Measurements from ENCODE around the gene NELFCD.
"Not testable (repeated sequence)": the region's sequence is repeated elsewhere in the genome, so short reads cannot be mapped to it uniquely, and the experiment has no call there.

NELFCD gene

DNA sequence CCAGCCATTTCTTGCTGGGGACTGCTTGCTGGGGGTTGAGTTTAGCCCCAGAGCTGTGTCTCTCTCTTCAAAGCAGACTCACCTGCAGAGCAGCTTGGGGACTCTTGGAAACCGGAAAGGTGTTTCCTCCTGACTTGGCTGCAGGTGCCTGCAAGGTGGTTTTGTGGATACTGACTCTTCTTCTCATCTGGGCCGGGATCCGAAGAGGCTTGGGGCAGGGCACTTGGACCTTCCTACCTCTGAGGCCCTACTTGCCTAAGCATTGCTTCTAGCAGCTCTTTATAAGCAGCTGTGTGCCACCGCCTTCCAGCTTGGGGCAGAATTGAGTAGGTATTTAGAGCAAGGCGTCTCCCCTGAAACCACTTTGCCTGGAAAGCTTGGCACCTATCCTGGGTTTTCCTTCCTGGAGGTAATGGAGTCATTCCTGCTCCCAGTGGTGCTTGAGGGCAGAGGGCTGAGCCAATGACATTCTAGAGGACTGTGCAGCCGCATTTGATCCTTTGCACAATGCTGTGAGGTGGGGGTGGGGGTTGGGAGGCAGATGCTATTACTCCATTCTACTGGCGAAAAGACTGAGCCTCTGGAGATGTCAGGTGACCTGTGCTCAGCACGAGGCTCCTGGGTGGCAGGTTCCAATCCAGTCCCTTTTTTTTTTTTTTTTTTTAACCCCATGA is 29.4 kb downstream of the NELFCD start:
- no peak for DNase-seq (ENCODE audit: low read depth)

DNA sequence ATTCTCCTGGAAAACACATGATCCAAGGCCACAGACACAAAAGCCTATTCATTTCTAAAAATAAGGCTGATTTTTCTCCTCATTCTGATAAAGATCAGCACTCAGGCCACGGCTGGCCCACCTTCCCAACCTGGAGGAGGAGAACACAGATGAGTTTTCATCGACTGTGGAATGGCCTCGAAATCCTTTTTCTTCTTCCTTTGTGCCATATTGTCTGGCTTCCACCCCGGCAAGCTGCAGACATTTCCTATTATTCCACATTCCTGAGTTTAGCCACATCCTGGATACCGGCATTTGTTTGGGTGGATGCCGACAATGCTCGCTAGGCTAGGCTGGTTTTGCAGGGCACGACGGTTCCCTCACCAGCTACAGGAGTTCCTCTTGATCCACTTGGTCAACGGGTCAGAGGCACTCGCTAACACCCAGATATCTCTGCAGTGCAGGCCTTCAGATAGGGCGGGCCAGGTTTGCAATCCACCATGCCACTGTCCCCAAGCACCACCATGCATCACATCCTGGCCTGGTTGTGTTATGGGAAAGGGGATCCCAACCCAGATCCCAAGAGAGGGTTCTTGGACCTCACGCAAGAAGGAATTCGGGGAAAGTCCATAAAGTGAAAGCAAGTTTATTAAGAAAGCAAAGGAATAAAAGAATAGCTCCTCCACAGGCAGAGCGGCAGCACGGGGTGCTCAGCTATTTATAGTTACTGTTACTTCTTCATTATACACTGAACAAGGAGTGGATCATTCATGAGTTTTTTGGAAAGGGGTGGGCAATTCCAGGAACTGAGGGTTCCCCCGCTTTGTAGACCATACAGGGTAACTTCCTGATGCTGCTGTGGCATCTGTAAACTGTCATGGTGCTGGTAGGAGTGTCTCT is 30.2 kb downstream of the NELFCD start:
- DNase-seq (ENCODE audit: low read depth): no peak

DNA sequence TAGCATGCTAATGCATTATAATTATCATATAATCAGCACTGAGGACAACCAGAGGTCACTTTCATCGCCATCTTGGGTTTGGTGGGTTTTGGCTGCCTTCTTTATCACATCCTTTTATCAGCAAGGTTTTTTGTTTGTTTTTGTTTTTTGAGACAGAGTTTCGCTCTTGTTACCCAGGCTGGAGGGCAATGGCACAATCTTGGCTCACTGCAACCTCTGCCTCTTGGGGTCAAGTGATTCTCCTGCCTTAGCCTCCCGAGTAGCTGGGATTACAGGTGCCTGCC is 30.8 kb downstream of the NELFCD start:
- not testable (repeated sequence) for DNase-seq (ENCODE audit: low read depth)

DNA sequence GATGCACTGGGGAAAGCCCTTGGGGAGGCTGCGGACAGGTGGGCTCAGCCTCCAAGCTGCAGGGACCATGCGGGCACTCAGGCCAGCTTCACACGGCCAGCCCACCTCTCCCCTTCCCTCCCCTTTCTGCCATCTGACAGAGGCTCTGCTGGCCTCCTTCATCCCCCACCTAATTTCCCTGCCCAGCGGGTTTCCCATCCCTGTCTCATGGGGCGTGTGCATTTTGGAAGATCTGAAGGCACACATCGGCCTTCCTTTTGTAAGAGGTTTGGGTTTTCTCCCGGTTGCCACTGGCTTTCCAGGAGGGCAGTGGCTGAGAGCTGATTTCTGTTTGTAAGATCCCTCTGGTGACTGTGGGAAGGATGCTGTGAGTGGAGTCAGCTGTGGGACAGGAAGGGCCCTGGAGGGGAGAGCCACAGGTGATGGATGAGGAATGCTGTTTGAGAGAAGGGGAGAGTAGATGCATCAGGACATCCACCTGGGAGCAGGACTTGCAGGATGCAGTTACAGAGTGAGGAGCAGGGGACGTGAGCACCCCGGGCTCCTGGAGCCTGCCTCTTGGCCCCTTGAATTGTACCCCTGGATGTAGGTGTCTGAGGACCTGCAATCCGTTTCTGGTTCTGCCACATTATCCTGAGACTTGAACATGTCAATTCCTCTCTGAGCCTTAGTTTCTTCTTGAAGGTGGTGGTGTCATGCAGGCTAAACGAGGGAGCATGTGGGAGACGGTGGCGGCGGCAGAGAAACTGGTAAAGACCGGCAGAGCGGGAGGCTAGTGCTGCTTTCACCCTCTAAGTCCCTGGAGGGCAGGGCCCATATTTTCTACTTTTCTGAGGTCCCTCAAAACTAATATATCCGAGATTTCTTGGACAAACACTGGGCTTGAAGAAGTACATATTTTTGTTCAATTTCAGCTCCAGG is 32.2 kb downstream of the NELFCD start:
- DNase-seq (ENCODE audit: low read depth): no peak

DNA sequence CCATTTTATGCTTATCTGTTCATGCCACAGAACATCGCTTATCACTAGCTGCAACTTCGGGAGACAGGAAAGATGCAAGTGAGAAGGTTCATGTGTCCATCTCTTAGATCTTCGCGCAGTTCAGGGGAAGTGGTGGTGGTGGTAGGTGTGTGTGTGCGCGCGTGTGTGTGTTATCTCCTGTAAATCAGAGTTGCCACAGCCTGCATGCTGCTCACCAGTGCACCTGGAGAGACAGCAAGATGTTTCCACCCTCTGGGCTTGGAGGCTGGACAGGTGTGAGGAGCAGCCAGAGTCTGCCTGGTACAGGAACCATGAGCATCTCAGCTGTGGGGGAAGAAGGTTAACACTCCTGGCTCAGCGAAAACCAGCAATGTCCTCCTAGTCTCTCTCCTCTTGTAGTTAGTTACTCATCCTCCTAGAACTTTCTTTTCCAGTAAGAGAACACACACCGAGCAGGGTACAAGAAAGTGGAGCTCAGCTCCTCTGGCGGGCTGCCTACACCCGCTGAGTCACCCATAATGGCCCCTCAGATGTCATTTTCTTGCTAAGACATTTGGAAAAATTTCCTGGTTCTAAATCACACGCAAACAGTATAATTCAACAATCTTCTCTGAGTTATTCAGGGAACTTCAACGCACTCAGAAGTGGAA is 33.0 kb downstream of the NELFCD start:
- no peak for DNase-seq (ENCODE audit: low read depth)

DNA sequence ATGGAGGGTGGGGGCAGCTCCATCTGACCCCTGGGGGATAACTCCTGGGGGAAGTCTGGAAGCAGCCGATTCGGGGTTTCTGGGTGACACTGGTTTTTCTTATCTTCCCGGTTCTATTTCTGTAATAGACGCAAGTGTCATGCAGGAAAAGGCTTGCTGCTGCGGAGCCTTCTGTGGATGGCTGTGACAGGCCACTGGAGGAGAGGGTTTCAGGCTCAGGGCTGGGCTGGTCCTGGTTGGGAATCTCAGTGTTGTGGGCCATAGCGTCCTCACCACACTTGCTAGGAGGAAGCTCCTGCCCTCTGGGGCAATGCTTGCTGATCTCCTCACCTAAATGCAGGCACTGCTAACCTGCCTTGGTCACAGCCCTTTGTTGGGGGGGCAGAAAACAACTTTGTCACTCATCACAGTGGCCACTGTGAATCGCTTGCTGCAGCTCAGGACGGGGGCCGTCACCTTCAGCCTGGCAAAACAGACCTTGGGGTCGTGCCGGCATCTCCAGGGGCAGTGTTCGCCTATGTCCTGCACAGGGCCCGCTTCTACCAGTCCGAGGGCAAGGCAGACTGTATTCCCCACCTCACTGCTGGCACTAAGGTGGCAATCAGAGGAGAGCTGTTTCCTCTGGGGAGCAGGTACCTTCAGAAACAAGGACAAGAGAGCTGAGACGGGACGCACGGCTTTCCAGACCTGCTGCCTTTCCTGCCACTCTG is 33.8 kb downstream of the NELFCD start:
- DNase-seq (ENCODE audit: low read depth): no peak

DNA sequence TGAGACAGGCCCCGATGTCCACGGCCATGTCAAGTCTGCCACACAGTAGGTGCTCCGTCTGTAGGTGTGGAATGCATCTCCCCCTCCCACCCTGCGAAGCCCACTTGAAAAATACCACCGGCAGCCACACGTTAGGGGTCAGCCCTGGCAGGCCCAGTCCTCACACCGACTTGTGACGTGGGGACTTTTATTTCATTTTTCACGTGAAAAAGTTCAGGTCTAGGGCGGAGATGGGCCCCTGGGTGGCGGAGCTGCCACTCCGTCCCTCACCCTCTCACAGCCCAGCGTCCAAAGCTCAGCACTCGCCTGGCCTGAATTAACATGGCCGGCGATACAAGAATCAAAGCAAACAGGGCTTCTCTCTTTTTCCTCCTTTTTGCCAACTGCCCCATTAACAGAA is 34.4 kb downstream of the NELFCD start:
- DNase-seq (ENCODE audit: low read depth): no peak

DNA sequence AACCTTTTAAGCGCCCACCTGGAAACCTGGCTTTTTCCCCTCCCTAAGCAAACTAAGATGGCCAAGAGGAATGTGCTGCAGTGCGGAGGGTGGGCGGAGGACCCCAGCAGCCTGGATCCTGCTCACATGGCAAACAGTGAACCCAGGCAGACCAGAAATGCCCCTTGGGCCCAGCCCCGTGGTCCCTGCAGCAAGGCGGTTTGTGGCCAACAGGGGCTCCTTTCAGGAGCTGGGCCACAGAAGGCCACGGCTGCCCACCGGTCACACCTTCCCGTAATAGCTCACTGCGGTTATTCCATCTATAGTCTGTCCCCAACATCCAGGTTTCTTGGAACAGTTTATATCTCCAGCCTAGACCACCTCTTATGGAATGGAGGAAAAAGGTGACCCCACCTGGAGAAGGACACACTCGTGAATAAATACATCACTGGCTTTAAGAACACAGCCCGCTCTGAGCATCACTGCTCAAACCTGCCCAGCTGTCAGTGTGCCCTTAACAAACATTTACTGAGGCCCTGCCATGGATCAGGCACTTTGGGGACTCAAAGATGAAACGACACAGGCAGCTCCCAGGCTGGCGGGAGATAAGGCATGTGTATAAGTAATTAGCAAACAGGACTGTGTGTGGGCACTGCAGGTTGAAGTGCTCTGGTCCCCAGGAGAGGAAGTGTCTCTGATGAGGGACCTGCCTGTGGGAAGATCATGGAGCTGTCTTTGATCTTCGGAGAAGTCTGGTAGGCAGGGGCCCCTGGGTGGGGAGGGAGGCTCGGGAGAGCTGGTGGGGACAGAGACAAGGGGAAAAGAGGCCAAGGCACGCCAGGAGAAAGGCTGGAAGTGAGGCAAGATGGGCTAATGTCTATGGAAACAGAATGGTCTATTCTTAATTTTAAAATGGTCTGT is 35.0 kb downstream of the NELFCD start:
- no peak for DNase-seq (ENCODE audit: low read depth)

DNA sequence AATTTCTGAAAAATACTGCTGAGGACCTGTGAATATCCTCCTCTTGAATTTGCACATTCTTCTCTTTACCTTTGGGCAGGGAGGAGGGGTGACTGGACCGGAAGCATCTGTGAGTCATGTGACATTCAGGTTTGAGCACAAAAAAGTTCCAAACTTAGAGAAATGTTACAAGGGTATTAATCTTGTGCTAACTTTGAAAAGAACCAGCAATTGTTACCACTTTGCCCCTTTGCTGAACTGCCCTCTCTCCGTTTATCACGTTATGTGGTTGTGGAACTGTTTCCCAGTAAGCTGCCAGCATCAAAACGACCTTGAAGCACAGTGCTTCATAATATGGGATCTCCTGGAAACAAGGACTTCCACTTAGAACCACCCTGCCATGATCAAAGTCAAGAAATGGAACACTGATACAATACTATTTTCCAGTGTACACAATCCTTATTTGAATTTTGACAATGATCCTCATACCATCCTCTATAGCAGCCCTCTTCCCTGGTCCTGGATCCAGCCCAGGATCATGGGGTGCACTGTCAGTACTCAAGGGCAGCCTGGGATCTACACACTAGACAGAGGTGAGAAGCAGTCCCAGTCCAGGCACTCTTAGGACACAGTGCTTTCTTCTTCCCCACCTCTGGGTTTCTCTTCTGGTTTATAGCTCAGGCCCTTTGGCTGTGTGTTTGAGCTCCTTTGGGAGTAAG is 35.9 kb downstream of the NELFCD start:
- no peak for DNase-seq (ENCODE audit: low read depth)

DNA sequence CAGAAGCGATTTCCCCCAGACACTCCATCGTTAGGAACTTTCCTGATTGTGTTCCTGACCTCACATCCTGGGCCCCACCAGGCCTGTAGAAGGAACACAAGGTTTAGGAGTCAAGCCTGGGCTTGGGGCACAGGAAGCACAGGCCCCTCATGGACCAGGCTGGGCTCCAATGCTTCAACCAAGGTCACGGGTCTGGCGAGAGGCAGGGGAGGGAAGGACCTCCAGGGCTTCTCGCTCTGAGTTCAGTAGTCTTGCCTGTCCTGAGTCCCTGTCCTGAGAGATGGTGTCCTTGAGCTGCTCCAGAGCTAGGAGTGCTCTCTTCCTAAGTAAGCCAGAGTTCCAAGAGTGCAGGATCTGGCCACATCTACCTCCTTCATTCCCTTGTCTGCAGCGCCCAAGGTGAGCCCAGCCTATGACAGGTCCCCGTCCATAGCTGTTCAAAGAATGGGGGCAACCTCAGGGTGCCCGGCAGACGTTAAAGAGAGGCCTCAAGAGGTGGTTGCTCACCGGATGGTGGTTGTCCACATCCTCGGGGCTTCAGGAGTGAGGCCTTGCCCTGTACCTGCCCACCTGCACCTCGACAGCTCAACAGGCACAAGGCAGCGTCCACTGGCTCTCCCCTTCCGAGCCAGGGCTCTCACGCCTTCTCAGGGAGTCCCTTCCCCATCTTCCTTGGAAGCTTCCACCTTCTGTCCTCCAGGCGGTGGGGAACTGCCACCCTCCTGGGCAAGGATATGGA is 36.6 kb downstream of the NELFCD start:
- DNase-seq (ENCODE audit: low read depth): no peak

DNA sequence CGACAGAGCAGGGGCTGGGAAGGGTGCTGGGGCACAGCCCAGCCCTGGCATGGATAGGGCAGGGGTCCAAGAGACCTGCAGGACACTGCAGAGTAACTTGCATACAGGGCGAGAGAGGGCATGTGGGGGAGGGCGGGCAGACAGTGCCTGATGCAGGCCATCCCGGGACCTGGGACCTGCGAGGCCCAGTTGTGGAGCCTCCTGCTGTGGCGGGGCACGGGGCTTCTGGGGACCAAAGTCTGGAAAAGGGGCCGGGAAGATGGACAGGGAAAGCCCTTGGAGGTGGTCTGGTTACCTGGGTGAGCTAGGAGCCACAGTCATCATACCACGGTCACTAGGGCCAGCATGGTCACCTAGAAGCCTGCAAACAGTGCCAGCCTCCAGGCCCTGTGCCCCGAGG is 37.8 kb downstream of the NELFCD start:
- DNase-seq (ENCODE audit: low read depth): no peak

DNA sequence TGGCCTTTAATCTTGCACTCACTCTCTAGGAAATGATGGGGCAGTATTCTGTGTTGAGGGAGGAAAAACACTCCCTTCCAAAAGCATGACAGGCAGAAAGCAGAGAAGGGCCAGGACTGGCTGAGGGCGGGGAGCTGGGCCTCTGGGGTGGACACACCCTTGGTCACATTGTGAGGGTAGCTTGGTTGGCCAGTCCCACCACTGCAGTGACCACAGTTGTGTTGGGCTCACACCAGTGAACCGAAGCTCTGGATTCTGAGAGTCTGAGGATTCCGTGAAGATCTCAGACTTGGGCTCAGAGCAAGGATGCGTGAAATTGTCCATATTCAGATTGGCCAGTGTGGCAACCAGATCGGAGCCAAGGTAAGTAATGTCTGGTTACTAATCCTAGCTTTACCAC is 38.2 kb downstream of the NELFCD start, which contains the start of gene TUBB1:
TSS of gene TUBB1 (plus strand) at position 213 of the 400 bp plus-strand sequence. CDS start at position 307, 94 bp downstream.
- no peak for DNase-seq (ENCODE audit: low read depth)

DNA sequence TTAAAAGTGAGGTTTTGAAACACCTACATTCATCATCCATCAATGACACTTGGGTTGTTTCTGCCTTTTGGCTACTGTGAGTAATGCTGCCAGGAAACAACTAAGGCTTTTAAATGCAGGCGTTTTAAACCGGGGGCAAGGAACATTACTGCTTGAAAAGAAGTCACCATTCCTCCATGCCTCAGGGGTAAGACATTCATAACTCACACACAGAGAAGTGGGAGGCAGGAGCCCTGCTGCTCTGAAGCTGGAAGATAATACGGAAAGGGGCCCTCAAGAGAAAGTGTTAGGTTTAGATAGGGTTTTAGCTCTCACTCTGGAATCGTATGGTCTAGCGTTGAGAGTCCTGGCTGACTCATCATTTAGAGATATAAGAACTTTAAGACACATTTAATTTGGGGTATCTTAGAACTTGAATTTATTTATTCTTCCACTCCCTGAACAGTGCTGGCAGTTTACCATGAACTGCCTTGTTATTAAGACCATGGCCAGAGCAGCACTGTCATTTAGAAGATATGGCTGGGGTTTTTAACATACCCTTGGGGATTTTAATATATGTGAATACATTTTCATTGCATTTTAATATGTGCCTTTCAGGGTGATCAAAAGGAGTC is 40.0 kb downstream of the NELFCD start:
- DNase-seq (ENCODE audit: low read depth): no peak

DNA sequence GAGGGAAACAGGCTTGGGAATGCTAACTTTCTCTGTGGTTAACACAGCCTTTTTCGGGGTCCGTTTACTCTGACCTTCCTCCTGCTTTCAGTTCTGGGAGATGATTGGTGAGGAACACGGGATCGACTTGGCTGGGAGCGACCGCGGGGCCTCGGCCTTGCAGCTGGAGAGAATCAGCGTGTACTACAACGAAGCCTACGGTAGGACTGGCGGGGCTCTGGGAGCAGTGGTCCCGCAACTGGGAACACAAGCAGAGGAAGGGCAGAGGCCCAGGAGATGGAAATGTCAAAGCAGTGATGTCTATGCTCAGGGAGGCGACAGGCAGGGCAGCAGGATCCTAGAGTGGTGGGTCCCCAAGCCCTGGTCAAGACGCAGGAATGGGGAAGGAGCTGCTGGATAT is 41.7 kb downstream of the NELFCD start:
- no peak for DNase-seq (ENCODE audit: low read depth)

DNA sequence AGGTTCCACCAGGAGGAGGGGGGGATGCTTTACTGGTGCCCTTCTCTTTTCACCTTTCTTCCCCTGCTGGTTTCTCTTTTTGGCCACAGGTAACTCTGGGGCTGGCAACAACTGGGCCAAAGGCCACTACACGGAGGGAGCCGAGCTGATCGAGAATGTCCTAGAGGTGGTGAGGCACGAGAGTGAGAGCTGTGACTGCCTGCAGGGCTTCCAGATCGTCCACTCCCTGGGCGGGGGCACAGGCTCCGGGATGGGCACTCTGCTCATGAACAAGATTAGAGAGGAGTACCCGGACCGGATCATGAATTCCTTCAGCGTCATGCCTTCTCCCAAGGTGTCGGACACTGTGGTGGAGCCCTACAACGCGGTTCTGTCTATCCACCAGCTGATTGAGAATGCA is 42.6 kb downstream of the NELFCD start:
- DNase-seq (ENCODE audit: low read depth): no peak

DNA sequence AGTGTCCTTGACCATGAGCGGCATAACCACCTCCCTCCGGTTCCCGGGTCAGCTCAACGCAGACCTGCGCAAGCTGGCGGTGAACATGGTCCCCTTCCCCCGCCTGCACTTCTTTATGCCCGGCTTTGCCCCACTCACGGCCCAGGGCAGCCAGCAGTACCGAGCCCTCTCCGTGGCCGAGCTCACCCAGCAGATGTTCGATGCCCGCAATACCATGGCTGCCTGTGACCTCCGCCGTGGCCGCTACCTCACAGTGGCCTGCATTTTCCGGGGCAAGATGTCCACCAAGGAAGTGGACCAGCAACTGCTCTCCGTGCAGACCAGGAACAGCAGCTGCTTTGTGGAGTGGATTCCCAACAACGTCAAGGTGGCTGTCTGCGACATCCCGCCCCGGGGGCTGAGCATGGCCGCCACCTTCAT is 43.1 kb downstream of the NELFCD start:
- no peak for DNase-seq (ENCODE audit: low read depth)

DNA sequence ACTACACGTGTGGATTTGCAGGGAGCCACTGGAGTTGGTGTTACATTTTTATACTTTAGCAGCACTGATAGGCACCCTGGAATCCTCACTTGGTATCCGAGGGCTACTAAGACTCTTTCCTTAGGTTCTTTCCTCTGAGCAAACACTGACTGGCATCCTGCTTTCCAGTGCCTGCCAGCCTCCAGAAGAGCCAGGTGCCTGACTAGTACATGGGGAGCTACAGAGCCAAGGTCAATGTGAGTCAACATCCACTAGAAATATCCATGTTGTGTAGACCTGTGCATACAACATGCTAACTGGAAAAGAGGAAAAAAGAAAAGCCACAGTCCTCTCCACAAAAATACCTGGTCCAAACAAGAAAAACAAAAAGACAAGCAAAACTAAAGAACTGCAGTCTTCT is 44.0 kb downstream of the NELFCD start:
- no peak for DNase-seq (ENCODE audit: low read depth)

DNA sequence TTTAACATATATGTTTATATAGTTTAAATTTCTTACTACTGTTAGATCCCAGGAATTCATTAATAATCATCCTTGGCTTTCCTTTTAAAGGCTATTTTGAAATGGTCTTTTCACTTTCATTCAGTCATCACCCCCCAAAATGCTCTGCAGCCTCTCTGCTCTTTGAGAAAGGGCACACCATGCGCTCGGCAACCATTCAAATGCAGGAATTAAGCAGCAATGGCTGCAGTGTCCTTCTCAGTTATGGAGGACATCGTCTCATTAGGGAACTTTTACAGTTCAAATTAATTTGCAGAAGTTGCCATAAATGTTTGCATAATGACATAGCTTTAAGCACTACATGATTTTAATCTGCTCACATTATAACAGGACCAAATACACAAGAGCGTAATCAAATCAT is 44.5 kb downstream of the NELFCD start:
- DNase-seq (ENCODE audit: low read depth): no peak

Data from activated T-helper 1 cell treated with Interleukin-2 at 50 U/mL for 16 hours (primary cell).